Stimulated activated CD4-positive, alpha-beta T cell treated with anti-CD3 and anti-CD28 coated beads, Interleukin-12 subunit alpha, Interleukin-12 subunit beta, amount 100 ng/mL, for 4 hours (primary cell): ENCODE measurements around the gene GUCY1A2.

Experiments used
- DNase-seq: peaks from one replicate; pipeline ENCODE4 v3.0.0-alpha.2; 2020

The GUCY1A2 gene

DNA sequence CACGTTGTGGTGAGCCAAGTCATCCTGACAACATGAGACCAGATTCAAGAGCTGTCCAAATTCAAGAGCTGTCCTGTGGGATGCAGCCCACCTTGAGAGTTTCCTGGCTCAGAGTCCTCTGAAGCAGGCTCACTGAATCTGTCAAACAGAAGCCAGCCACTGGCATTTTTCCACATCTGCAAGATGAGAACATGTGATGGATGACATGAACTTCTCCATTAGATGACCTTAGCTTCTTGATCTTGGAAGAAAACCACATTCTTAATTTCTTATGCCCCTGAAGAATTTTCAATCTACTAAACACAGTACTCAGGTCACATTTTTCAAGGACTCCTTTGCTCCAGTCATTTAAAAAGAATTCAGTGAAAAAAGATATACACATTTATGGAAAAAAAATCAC lies 291.0 kb downstream of the GUCY1A2 start:
- DNase-seq: no peak

DNA sequence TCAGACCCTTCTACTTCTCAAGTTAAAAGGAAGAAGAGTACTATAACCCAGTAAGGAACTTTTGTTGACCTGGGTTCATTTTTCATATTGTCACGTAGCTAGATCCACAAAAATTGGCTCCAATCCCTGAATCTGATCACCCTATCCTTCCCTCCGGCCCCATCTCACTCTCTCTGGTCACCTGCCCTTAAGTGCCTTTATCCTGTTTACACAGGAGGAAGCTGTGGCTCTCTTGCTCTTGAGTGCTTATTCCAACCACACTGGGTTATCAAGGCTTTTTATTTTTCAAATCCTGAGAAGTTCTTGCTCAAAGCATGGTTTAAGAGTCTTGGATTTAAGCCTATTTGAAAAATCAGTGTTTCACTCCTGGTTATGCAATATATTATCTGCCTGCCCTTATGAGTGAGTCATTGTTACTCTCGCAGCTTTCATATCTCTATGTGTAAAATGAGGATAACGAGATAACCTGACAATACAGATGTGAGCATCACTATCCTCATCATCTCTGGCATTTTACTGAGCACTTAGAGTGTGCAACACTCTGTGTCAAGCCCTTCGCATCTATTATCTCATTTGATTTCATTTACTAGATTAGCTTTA lies 293.9 kb downstream of the GUCY1A2 start:
- DNase-seq: no peak

DNA sequence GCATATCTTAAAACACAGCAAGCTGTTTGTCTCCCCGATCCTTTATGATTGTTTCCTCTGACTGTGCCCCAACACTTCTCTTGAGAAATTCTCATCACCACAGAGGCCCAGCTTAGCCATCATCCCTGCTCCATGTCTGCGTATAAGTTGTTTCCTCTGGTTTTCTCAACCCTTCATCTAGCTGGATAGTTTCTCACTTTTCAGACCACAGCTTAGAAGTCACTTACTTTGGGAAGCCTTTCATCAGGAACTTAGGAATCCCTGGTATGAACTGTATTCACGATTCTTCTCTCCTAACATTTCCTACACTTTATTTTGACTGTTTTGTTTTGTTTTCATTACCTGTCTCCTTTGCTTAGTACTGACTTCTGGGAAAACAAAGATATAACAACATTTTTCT lies 295.2 kb downstream of the GUCY1A2 start:
- DNase-seq: no peak

DNA sequence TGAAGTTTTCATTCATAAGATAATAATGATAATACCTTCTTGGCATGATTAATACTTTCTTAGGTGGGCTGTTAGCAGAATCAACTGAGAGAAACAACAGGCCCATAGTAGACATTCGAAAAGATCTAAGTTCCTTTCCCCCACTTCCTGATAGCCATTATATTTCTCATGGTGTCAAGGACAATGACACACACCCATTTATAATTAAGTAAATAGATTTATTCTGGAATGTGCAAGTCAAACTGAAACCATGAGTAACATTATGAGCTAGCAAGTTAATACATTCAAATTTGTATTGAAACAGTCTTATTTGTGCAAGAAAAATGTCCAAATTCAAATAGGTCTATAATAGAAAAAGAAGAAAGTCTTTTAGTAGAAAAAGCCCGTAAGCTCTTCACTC lies 301.1 kb downstream of the GUCY1A2 start:
- DNase-seq: no peak

- no peak for DNase-seq
Measured at GRCh38 chr11:106714199-106714598, 304.1 kb downstream of the GUCY1A2 start.

- DNase-seq: no peak
Measured at GRCh38 chr11:106708348-106708747, 309.9 kb downstream of the GUCY1A2 start.

GRCh38 chr11:106706355-106706754 lies 311.9 kb downstream of the GUCY1A2 start:
- DNase-seq: no peak

DNA sequence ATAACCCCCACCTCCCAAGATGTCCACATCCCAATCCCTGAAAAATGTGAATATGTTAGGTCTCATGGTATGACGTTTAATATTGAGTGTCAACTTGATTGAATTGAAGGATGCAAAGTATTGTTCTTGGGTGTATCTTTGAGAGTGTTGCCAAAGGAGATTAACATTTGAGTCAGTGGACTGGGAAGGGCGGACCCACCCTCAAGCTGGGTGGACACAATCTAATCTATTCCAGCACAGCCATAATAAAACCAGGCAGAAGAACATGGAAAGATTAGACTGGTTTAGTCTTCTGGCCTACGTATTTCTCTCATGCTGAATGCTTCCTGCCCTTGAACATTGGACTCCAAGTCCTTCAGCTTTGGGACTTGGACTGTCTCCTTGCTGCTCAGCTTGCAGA lies 315.5 kb downstream of the GUCY1A2 start:
- DNase-seq: no peak

DNA sequence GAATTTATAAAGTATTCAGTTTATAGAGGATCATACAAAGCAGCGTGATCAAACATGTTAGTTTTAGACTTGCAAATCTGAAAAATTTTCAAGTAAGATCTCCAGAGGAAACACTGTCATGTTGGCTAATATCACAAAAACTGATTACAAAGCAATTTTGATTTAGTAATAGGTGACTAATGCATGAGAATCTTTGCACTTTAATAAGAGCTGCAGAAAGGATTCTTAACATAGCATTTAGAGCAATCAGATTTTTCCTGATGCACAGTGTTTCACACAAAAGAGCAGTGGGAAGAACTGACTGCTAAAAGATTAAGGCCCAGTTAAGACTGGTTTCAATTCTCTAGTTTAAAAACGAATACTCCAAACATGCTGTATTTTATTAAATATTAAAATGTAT lies 321.2 kb downstream of the GUCY1A2 start:
- no peak for DNase-seq

- no peak for DNase-seq
Measured at GRCh38 chr11:106695506-106695905, 322.8 kb downstream of the GUCY1A2 start.

- DNase-seq: no peak
Measured at GRCh38 chr11:106694501-106694900, 323.8 kb downstream of the GUCY1A2 start.

DNA sequence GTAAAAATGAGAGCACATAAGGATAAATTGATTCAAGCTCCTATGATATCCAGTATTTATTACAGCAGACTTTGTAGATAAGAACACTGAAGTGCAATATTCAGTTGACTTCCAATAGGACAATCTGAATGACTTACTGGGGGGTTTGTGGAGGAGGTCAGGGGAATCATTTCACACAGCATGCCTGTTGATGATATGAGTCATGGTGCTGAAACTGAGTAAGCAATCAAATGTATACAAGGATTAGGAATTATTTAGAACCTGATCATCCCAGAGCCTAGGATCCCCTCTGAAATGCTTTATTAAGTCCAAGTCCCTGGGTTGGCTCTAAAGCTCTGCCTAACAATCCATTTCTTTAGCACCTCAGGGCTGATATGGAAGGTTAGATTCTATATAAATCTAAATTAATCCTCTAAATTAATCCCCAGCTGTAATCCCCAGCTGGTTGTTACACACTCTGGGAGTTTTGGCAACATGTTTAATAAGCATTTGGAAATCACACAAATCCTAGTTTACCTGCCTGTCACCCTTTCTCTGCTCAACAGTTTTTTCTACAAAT lies 326.4 kb downstream of the GUCY1A2 start:
- no peak for DNase-seq

- no peak for DNase-seq
Measured at GRCh38 chr11:106690923-106691322, 327.4 kb downstream of the GUCY1A2 start.

- DNase-seq: no peak
Measured at GRCh38 chr11:106684944-106685343, 333.3 kb downstream of the GUCY1A2 start.

- no peak for DNase-seq
Measured at GRCh38 chr11:106683435-106683834, 334.8 kb downstream of the GUCY1A2 start.

- DNase-seq: no peak
Measured at GRCh38 chr11:106681435-106681834, 336.8 kb downstream of the GUCY1A2 start.

- no peak for DNase-seq
Measured at GRCh38 chr11:106679581-106679980, 338.7 kb downstream of the GUCY1A2 start.

DNA sequence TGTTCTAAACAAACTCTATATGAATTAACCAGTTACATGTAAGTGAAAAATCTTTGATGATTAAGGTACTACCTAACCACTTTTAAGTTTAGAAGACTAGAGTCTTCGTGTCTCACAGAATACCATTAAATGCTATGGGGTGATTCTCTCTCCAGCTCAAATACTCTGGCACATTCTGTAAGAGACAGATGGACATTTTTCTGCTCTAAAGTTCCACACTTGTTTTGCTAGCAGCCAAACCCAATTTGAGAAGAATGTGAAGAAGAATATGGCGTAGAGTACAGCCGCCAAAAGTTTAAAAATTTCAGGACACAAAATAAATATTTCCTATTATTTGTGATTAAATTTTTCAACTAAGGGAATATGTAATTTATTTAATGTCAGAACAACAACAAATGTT lies 339.1 kb downstream of the GUCY1A2 start:
- DNase-seq: no peak

DNA sequence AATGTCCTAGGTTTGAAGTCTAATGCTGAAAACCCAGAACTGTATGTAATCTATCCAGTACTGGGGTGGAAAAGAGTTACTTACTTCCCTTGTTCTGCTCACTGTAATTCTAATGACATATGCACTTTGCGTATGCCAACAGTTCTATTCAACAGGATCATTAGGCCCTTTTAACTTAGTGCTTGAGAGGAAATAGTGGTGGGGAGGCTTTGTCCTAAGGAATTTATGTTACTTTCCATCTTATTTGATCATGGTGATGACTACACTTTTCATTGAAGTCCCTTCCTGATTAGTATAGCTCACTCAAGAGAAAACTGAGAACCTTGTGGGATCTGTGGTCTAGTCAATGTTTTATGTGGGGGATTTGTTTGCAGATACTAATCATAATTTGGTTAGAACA lies 348.2 kb downstream of the GUCY1A2 start:
- DNase-seq: no peak

GRCh38 chr11:106668147-106668546 lies 350.1 kb downstream of the GUCY1A2 start:
- no peak for DNase-seq

DNA sequence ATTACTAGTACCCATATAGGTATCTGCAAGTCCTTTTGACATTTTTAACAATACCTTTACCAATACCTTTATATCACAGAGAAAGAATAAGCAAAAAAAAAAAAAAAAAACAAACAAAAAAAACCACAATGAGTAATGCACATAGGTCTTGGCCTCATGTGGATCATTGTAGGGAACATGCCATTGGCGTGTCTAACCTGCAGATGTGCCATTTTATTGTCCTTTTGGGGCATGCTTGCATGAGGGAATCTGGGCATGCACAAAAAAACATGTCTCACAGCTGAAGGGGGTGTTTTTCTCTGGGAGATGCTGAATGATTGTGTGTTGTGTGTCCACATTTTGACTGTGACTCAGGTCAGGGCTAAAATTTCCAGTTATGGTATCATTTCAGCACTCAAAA lies 361.6 kb downstream of the GUCY1A2 start:
- DNase-seq: no peak

DNA sequence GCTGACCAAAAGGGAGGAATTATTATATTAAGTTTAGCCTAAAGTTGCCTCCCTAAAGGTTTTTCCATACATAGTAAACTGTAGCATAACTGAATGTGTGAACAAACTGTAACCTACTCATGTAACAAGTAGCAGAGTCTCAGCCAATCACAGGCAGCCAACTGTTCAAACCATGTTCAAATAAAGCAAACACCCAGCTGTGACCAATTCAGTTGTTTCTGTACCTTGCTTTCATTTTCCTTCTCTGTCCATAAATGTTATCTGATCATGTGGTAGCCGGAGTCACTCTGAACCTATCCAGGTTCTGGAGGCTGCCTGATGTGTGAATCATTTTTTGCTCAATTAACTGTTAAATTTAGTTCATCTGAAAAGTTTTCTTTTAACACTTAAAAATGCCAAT lies 373.5 kb downstream of the GUCY1A2 start:
- DNase-seq: no peak

DNA sequence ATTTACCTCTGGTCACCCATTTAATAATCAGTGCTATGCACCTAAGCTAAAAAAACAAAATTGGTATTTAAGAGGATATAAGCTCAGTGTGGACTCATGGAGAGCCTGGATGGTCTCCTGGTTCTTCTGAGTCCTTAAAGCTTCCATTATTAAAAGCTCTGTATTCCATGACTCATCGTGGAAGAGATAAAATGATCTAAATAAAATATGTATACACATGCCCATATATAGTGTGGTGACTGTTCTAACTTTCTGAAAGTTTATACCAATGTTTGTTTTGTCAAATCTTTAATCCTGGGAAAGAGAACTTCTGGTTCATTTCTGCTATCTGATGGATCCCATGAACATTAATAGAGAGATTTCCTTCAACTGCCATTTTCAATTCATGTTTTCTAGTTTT lies 375.9 kb downstream of the GUCY1A2 start:
- DNase-seq: no peak

DNA sequence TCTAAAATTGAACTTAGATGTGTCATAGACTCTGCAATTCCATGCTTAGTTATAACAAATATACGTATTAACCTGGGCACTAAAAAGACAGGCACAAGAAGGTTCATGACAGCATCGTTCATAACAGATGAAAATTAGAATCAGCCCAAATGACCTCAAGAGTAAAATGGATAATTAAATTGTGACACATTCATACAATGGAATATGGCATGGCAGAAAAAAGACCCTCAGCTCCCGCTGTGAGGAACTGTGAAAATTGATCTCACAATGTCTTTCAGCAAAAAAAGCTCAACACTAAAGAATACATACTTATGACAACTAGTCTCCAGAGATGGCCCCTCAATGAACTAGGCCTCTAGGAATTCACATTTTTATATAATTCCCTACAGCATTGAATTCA lies 386.0 kb downstream of the GUCY1A2 start:
- DNase-seq: no peak

DNA sequence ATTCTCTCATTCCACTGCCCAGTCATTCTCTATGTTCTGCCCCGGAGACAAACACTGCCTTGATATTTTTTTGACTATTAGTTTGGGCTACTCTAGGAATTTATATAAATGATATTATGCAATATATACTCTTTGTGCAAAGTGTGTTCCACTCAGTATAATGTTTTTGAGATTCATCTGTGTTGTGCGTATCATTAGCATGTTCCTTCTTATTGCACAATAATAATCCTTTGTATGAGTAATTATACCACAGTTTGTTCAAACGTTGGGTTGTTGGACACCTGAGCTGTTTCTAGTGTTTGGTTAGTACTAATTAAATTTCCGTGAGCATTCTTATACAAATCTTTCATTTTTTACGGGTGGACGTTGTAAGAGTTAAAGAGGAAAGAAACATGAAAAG lies 390.6 kb downstream of the GUCY1A2 start:
- no peak for DNase-seq
